MM.1S (cell line): ENCODE data around the gene GALNT6.

Experiments used
- DNase-seq: peaks from one replicate; pipeline ENCODE4 v3.0.0-alpha.2; 2015
- H2AFZ ChIP-seq: fragments of 300-600 bp; sonication (generic); 2 replicates; pipeline ENCODE4 v1.6.0; 2016; ENCODE audit warnings: antibody characterized with exemption, low read length
- H3F3A ChIP-seq: fragments of 300-600 bp; sonication (generic); 2 replicates; pipeline ENCODE4 v1.6.1; 2016; ENCODE audit warnings: mild to moderate bottlenecking, antibody characterized with exemption, low read length, moderate library complexity, mixed read lengths; ENCODE audit not compliant: insufficient read depth
- H3K27ac ChIP-seq: fragments of 300-600 bp; sonication (generic); 2 replicates; pipeline ENCODE4 v1.5.1; 2016; ENCODE audit warnings: mild to moderate bottlenecking, low read length
- H3K27me3 ChIP-seq: fragments of 300-600 bp; sonication (generic); replicated peaks from 2 replicates; pipeline ENCODE4 v1.6.0; 2016; ENCODE audit warnings: low read length; ENCODE audit not compliant: insufficient read depth
- H3K36me3 ChIP-seq: fragments of 300-600 bp; sonication (generic); replicated peaks from 2 replicates; pipeline ENCODE4 v1.6.1; 2016; ENCODE audit warnings: mild to moderate bottlenecking, low read length, mixed read lengths; ENCODE audit not compliant: insufficient read depth
- H3K4me1 ChIP-seq: fragments of 300-600 bp; sonication (generic); 2 replicates; pipeline ENCODE4 v1.6.1; 2016; ENCODE audit warnings: low read length, mixed read lengths
- H3K4me2 ChIP-seq: fragments of 300-600 bp; sonication (generic); 2 replicates; pipeline ENCODE4 v1.6.0; 2016; ENCODE audit warnings: low read depth, low read length
- H3K4me3 ChIP-seq: fragments of 300-600 bp; sonication (generic); 2 replicates; pipeline ENCODE4 v1.5.1; 2016; ENCODE audit warnings: low read length, mixed read lengths
- H3K79me2 ChIP-seq: fragments of 300-600 bp; sonication (generic); 2 replicates; pipeline ENCODE4 v1.6.1; 2016; ENCODE audit warnings: mixed run types, low read length, mixed read lengths
- H3K9ac ChIP-seq: fragments of 300-600 bp; sonication (generic); 2 replicates; pipeline ENCODE4 v1.6.1; 2016; ENCODE audit warnings: low read length, mixed read lengths
- H3K9me2 ChIP-seq: fragments of 300-600 bp; sonication (generic); replicated peaks from 2 replicates; pipeline ENCODE4 v1.6.1; 2016; ENCODE audit warnings: mild to moderate bottlenecking, low read length, mixed read lengths; ENCODE audit not compliant: insufficient read depth
- H3K9me3 ChIP-seq: fragments of 300-600 bp; sonication (generic); replicated peaks from 2 replicates; pipeline ENCODE4 v1.6.1; 2016; ENCODE audit warnings: mild to moderate bottlenecking, low read length, mixed read lengths; ENCODE audit not compliant: insufficient read depth
- H4K20me1 ChIP-seq: fragments of 300-600 bp; sonication (generic); 2 replicates; pipeline ENCODE4 v1.6.1; 2016; ENCODE audit warnings: mild to moderate bottlenecking, low read length, moderate library complexity, mixed read lengths; ENCODE audit not compliant: insufficient read depth
- CTCF ChIP-seq: fragments of 300-600 bp; sonication (generic); IDR thresholded peaks from 2 replicates; pipeline ENCODE4 v1.5.1; 2016; ENCODE audit warnings: antibody characterized with exemption, low read length, mixed read lengths
- EZH2 ChIP-seq: fragments of 300-600 bp; sonication (generic); optimal IDR thresholded peaks from 2 replicates; pipeline ENCODE3; 2017; ENCODE audit warnings: low read depth, mild to moderate bottlenecking, antibody characterized with exemption, low read length, mixed read lengths
- EZH2phosphoT487 ChIP-seq: fragments of 300-600 bp; sonication (generic); IDR thresholded peaks from 2 replicates; pipeline ENCODE4 v1.6.1; 2018; ENCODE audit warnings: antibody characterized with exemption, low read length

GALNT6 gene

GRCh38 chr12:51434305-51434704 is 43.1 kb upstream of the GALNT6 start:
- no peak overlapping the region for H3K27ac ChIP-seq
- no peak overlapping the region for H3K4me3 ChIP-seq
- H3F3A ChIP-seq, result no peaks in the 10 kb centered on the region
- H3K79me2 ChIP-seq, result no peaks in the 10 kb centered on the region
- no peaks in the 10 kb centered on the region for H4K20me1 ChIP-seq
- TF ChIP-seq CTCF, result no peak
- no peaks in the 10 kb centered on the region for H3K27me3 ChIP-seq
- no peak overlapping the region for H3K9ac ChIP-seq
- no peak overlapping the region for H2AFZ ChIP-seq
- H3K9me3 ChIP-seq, result no peaks in the 10 kb centered on the region
- H3K4me2 ChIP-seq, result no peak overlapping the region
- no peak for DNase-seq
- H3K9me2 ChIP-seq, result no peaks in the 10 kb centered on the region
- H3K36me3 ChIP-seq, result no peaks in the 10 kb centered on the region
- peaks cover 11% of the 10 kb centered on the region for H3K4me1 ChIP-seq

DNA sequence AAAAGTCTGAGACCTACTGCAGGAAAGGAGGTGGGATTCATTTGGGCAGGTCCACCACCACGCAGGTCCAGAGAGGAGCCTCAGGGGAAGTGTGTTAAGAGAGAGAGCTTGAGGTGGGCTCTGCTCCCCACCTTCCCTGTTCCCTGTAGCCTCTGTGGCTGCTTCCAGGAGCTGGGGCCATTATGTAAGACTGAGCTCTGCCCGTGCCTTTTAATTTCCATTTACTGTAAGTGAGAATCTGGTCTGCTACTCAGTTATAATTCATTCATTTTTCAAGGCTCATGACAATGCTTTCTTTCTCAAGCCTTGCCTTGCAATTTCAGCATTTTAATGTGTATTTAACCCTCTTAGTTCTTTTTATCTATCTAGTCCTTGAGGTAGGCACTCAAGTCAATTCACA is 41.7 kb upstream of the GALNT6 start:
- Histone ChIP-seq H3K4me2 (no peak overlapping the region), H3F3A (no peaks in the 10 kb centered on the region), H3K9me2 (no peaks in the 10 kb centered on the region), H3K4me3 (no peak overlapping the region), H3K27ac (no peak overlapping the region), H3K27me3 (no peaks in the 10 kb centered on the region), H3K36me3 (no peaks in the 10 kb centered on the region), H3K4me1 (peaks cover 14% of the 10 kb centered on the region), H3K9ac (no peak overlapping the region), H3K9me3 (no peaks in the 10 kb centered on the region), H2AFZ (no peak overlapping the region), H3K79me2 (no peaks in the 10 kb centered on the region), H4K20me1 (no peaks in the 10 kb centered on the region)
- TF ChIP-seq EZH2 (no peak), CTCF (no peak), EZH2phosphoT487 (no peak)
- DNase-seq, result no peak

GRCh38 chr12:51430196-51430895 is 39.1 kb upstream of the GALNT6 start:
- Histone ChIP-seq H3K9me2 (no peaks in the 10 kb centered on the region), H3K36me3 (no peaks in the 10 kb centered on the region), H3K9me3 (no peaks in the 10 kb centered on the region), H3K9ac (no peak overlapping the region), H3K27me3 (no peaks in the 10 kb centered on the region), H3K4me3 (no peak overlapping the region), H4K20me1 (no peaks in the 10 kb centered on the region), H3K79me2 (no peaks in the 10 kb centered on the region), H3F3A (no peaks in the 10 kb centered on the region), H3K4me2 (no peak overlapping the region), H3K4me1 (peaks cover 15% of the 10 kb centered on the region), H2AFZ (no peak overlapping the region), H3K27ac (no peak overlapping the region)
- no peak for DNase-seq
- no peak for TF ChIP-seq CTCF
- no peak for TF ChIP-seq EZH2
- TF ChIP-seq EZH2phosphoT487, result no peak
